HFFc6 (cell line): ENCODE measurements around the gene VCL. TPM values are rescaled to one million over a fixed set of nuclear protein-coding genes. Genes with fewer than 3 reads are reported as not detected.

ENCODE experiments used
- DNase-seq: peaks from one replicate; pipeline ENCODE4 v3.0.0-alpha.2; 2018
- H3K27ac Mint-ChIP-seq: 2 replicates; pipeline ENCODE4 v1.8.0; 2020; ENCODE audit warnings: mild to moderate bottlenecking, mixed read lengths
- H3K27me3 Mint-ChIP-seq: 2 replicates; pipeline ENCODE4 v1.8.0; 2021; ENCODE audit warnings: mild to moderate bottlenecking, moderate library complexity, mixed read lengths; ENCODE audit not compliant: insufficient read depth
- H3K36me3 Mint-ChIP-seq: 2 replicates; pipeline ENCODE4 v1.8.0; 2021; ENCODE audit warnings: low read depth, mixed read lengths
- H3K4me1 Mint-ChIP-seq: 2 replicates; pipeline ENCODE4 v1.8.0; 2020; ENCODE audit warnings: low read depth, mixed read lengths
- H3K4me3 Mint-ChIP-seq: 2 replicates; pipeline ENCODE4 v1.8.0; 2020; ENCODE audit warnings: mild to moderate bottlenecking, moderate library complexity, mixed read lengths
- H3K9me3 Mint-ChIP-seq: 2 replicates; pipeline ENCODE4 v1.8.0; 2020; ENCODE audit warnings: mild to moderate bottlenecking, mixed read lengths
- total RNA-seq, 6 experiments: library from RNA; stranded (reverse); fragmentation: NEBNext Ultra II Directional; extraction: Animal tissue kit (Norgen Biotek cat#: 25700); gene quantifications; 2 replicates in 1 of 6; 3 replicates in 5 of 6; pipeline ENCODE4 v1.2.3, GENCODE V29; 2021
- TF ChIP-seq, protein P1 (sequence below): fragments of 200-600 bp; sonication (generic); IDR thresholded peaks from 2 replicates; pipeline ENCODE4 v1.5.0; 2021; ENCODE audit warnings: antibody characterized with exemption, mild to moderate bottlenecking

VCL gene
- total RNA-seq, 6 experiments from 2014 or later = 366 to 443 (median 406) TPM

DNA sequence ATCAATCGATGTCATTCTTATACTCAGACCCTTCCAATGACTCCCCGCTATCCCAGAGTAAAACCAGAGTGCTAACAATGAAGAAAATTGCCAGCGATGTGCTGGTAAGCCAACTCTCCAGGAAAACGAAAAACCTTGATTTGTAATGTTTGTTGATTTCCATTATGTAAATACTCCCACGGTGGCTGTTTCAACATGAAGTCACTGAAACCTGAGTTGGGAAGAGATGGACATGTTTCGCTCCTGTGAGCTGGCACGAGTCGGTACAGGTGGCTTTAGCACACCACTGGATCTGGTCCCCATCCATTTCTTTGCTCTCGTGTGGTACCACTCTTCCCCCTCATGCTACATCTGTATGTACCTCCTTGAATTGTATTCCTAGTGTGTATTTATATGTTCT, 99.9 kb downstream of the VCL start:
- Mint-ChIP-seq H3K27me3 (peaks cover 12% of the 10 kb centered on the region), H3K4me1 (no peaks in the 10 kb centered on the region), H3K9me3 (no peaks in the 10 kb centered on the region), H3K36me3 (peaks cover 62% of the 10 kb centered on the region), H3K4me3 (no peak overlapping the region; the same call in 1 of the 2 replicates), H3K27ac (peak overlapping the region; percentile 8; the same call in 1 of the 2 replicates)
- TF ChIP-seq, protein P1, sequence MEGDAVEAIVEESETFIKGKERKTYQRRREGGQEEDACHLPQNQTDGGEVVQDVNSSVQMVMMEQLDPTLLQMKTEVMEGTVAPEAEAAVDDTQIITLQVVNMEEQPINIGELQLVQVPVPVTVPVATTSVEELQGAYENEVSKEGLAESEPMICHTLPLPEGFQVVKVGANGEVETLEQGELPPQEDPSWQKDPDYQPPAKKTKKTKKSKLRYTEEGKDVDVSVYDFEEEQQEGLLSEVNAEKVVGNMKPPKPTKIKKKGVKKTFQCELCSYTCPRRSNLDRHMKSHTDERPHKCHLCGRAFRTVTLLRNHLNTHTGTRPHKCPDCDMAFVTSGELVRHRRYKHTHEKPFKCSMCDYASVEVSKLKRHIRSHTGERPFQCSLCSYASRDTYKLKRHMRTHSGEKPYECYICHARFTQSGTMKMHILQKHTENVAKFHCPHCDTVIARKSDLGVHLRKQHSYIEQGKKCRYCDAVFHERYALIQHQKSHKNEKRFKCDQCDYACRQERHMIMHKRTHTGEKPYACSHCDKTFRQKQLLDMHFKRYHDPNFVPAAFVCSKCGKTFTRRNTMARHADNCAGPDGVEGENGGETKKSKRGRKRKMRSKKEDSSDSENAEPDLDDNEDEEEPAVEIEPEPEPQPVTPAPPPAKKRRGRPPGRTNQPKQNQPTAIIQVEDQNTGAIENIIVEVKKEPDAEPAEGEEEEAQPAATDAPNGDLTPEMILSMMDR = no peak
- no peak for DNase-seq

DNA sequence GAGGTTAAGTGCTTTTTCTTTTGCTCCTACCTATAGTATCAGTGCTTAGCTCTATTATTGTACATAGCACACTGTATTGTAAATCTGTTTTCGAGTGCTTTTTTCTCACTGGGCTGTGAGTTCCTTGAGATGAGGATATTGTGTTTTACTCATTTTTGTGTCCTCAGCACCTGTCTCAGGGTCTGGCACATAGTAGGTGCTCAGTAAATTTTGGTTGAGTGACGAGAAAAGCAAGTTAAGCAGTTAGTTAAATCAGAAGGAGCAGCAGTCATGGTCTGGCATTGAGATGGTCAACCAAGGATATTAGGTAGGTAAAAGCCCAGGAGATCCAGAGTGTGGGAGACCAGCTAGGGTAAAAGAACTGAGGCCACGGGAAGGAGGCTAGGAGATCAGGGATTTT, 101.5 kb downstream of the VCL start:
- H3K9me3 Mint-ChIP-seq = no peaks in the 10 kb centered on the region
- H3K36me3 Mint-ChIP-seq = peaks cover 70% of the 10 kb centered on the region
- H3K4me3 Mint-ChIP-seq = no peak overlapping the region
- H3K27ac Mint-ChIP-seq = peak overlapping the region; percentile 29
- TF ChIP-seq, protein P1 = no peak
- no peaks in the 10 kb centered on the region for H3K4me1 Mint-ChIP-seq
- no peak for DNase-seq
- H3K27me3 Mint-ChIP-seq = peaks cover 18% of the 10 kb centered on the region

DNA sequence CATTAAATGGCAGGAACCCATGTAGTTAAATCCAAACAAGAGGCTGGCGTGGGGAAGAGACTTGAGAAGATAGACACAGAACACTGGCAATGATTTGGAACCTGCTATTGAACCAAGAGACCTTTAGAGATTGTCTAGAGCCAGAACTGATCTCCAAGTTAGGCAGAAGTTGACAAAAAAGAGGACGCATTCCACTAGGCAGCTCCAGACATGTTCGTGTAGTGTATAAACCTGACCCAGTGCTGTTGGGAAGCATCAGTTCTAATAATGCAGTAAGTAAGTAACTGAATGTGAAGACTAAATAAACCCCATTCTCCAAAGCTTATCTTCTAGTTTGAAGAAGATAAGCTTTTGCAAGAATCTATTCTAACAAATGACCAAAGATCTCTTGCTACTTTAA, 101.9 kb downstream of the VCL start:
- no peak for DNase-seq
- H3K9me3 Mint-ChIP-seq = no peaks in the 10 kb centered on the region
- H3K4me1 Mint-ChIP-seq = no peaks in the 10 kb centered on the region
- peaks cover 70% of the 10 kb centered on the region for H3K36me3 Mint-ChIP-seq
- TF ChIP-seq, protein P1 = no peak
- H3K4me3 Mint-ChIP-seq = no peak overlapping the region
- H3K27ac Mint-ChIP-seq = peak overlapping the region; percentile 18
- peaks cover 22% of the 10 kb centered on the region for H3K27me3 Mint-ChIP-seq

DNA sequence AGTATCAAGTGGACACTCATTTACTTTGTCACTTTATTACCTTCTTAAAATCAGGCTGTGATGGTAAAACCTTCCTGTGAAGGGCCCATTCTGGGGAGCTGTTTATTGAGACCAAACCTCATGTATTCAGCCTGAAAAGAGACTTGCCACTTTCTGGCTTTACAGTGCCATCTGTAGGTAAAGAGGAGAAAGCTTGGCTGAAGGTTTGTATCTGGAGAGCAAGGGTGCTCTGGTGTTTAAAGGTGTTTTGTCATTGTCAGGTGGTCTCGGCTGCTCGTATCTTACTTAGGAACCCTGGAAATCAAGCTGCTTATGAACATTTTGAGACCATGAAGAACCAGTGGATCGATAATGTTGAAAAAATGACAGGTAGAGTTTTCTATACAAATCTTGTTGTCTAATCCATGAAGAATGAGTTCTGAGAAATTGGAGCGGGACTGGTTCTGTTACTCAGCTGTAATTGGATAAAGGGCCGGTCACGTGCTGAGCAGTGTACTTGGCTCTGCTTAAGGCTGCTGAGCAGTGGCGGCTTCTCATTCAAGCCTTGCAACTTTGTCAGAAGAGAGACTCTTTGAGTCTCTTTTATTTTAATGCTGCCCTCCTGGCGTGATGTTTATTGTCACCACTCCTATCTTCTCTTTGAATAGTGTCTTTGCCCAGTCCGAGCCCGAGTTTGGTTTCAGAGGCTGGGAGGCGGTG, 105.8 kb downstream of the VCL start:
- Mint-ChIP-seq H3K4me1 (peaks cover 15% of the 10 kb centered on the region; the same call in 1 of the 2 replicates), H3K9me3 (no peaks in the 10 kb centered on the region), H3K4me3 (peak overlapping the region; percentile 25; the same call in 1 of the 2 replicates), H3K27me3 (peaks cover 24% of the 10 kb centered on the region), H3K27ac (peak overlapping the region; percentile 62), H3K36me3 (peaks cover 59% of the 10 kb centered on the region)
- TF ChIP-seq, protein P1 = peak; percentile 60
- DNase-seq = peak; percentile 30

DNA sequence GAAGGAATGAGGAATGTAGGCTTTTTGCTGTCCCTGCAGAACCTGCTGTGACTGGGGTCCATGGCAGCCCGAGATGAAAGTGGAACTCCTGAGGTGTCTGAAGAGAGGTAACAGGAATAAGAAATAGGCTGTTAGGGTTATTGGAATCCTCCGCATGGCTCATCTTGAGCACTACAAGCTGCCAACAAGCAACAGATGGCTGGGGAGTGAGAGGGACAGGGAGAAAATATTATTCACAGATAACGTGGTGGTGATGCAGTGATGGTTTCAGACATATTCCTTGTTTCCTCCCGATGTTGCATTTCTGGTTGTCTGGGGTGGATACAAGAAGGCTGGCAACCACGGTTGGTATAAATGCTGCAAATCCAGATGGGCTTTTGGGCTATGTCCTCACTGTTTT, 106.6 kb downstream of the VCL start:
- peaks cover 16% of the 10 kb centered on the region for H3K4me1 Mint-ChIP-seq

More for the DNA sequence above, 106.6 kb downstream of the VCL start:
- Mint-ChIP-seq H3K36me3 (peaks cover 55% of the 10 kb centered on the region), H3K27ac (peak overlapping the region; percentile 27; the same call in 1 of the 2 replicates), H3K9me3 (no peaks in the 10 kb centered on the region), H3K4me3 (no peak overlapping the region; the same call in 1 of the 2 replicates), H3K27me3 (peaks cover 31% of the 10 kb centered on the region)
- TF ChIP-seq, protein P1 = no peak
- DNase-seq = no peak
